Measurements from ENCODE around the gene BSCL2. TPM values are rescaled to one million over a fixed set of nuclear protein-coding genes. Genes with fewer than 3 reads are reported as not detected.
A peak's percentile ranks its signal among the peaks of the same experiment; 100 is the strongest.

BSCL2 gene
- total and polyA plus RNA-seq, 2 of the 13 experiments (the other 11 are each of a cell fraction or from before 2014, with no cell fraction given), result 19.5 to 21.1 TPM

- TF ChIP-seq, protein P1, sequence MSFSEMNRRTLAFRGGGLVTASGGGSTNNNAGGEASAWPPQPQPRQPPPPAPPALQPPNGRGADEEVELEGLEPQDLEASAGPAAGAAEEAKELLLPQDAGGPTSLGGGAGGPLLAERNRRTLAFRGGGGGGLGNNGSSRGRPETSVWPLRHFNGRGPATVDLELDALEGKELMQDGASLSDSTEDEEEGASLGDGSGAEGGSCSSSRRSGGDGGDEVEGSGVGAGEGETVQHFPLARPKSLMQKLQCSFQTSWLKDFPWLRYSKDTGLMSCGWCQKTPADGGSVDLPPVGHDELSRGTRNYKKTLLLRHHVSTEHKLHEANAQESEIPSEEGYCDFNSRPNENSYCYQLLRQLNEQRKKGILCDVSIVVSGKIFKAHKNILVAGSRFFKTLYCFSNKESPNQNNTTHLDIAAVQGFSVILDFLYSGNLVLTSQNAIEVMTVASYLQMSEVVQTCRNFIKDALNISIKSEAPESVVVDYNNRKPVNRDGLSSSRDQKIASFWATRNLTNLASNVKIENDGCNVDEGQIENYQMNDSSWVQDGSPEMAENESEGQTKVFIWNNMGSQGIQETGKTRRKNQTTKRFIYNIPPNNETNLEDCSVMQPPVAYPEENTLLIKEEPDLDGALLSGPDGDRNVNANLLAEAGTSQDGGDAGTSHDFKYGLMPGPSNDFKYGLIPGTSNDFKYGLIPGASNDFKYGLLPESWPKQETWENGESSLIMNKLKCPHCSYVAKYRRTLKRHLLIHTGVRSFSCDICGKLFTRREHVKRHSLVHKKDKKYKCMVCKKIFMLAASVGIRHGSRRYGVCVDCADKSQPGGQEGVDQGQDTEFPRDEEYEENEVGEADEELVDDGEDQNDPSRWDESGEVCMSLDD (CRISPR knock-in tag; IDR thresholded peaks at IDR 0.05; ENCODE audit: borderline replicate concordance), result no peak; the same call in 1 of the 2 replicates
- TF ChIP-seq NFRKB (IDR thresholded peaks at IDR 0.05), result no peak
- TF ChIP-seq SRSF4 (IDR thresholded peaks at IDR 0.05; ENCODE audit: low read depth, low read length, poor library complexity, severe bottlenecking), result no peak
- no peak for TF ChIP-seq ARID2 (CRISPR knock-in tag; IDR thresholded peaks at IDR 0.05; ENCODE audit: borderline replicate concordance)
- TF ChIP-seq, protein P2, sequence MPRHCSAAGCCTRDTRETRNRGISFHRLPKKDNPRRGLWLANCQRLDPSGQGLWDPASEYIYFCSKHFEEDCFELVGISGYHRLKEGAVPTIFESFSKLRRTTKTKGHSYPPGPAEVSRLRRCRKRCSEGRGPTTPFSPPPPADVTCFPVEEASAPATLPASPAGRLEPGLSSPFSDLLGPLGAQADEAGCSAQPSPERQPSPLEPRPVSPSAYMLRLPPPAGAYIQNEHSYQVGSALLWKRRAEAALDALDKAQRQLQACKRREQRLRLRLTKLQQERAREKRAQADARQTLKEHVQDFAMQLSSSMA (CRISPR knock-in tag; IDR thresholded peaks at IDR 0.05), result no peak
- TF ChIP-seq MLX (CRISPR knock-in tag; IDR thresholded peaks at IDR 0.05), result no peak
- TF ChIP-seq ZNF256 (CRISPR knock-in tag; conservative IDR thresholded peaks at IDR 0.05), result no peak
- TF ChIP-seq ZNF670 (CRISPR knock-in tag; IDR thresholded peaks at IDR 0.05; ENCODE audit: borderline replicate concordance), result 0 out of 2 replicates have a peak, but pooled peaks have one; percentile 20
- no peak for TF ChIP-seq FOXM1 (CRISPR knock-in tag; IDR thresholded peaks at IDR 0.05)
- TF ChIP-seq ZNF224 (CRISPR knock-in tag; IDR thresholded peaks at IDR 0.05), result no peak
- no peak for TF ChIP-seq SIN3B (IDR thresholded peaks at IDR 0.05; ENCODE audit: low read length)
- no peak for TF ChIP-seq ZNF660 (CRISPR knock-in tag; IDR thresholded peaks at IDR 0.05; ENCODE audit: borderline replicate concordance, low read depth)
- TF ChIP-seq, protein P3, sequence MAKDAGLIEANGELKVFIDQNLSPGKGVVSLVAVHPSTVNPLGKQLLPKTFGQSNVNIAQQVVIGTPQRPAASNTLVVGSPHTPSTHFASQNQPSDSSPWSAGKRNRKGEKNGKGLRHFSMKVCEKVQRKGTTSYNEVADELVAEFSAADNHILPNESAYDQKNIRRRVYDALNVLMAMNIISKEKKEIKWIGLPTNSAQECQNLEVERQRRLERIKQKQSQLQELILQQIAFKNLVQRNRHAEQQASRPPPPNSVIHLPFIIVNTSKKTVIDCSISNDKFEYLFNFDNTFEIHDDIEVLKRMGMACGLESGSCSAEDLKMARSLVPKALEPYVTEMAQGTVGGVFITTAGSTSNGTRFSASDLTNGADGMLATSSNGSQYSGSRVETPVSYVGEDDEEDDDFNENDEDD (CRISPR knock-in tag; IDR thresholded peaks at IDR 0.05; ENCODE audit: borderline replicate concordance), result no peak
- peak; percentile 7; the same call in 1 of the 2 replicates for TF ChIP-seq KDM3A (CRISPR knock-in tag; IDR thresholded peaks at IDR 0.05; ENCODE audit: low read depth)
- TF ChIP-seq, protein P4, sequence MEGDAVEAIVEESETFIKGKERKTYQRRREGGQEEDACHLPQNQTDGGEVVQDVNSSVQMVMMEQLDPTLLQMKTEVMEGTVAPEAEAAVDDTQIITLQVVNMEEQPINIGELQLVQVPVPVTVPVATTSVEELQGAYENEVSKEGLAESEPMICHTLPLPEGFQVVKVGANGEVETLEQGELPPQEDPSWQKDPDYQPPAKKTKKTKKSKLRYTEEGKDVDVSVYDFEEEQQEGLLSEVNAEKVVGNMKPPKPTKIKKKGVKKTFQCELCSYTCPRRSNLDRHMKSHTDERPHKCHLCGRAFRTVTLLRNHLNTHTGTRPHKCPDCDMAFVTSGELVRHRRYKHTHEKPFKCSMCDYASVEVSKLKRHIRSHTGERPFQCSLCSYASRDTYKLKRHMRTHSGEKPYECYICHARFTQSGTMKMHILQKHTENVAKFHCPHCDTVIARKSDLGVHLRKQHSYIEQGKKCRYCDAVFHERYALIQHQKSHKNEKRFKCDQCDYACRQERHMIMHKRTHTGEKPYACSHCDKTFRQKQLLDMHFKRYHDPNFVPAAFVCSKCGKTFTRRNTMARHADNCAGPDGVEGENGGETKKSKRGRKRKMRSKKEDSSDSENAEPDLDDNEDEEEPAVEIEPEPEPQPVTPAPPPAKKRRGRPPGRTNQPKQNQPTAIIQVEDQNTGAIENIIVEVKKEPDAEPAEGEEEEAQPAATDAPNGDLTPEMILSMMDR (CRISPR knock-in tag; IDR thresholded peaks at IDR 0.05), result no peak
- TF ChIP-seq ISX (CRISPR knock-in tag; conservative IDR thresholded peaks at IDR 0.05), result no peak
- no peak for TF ChIP-seq POGZ (CRISPR knock-in tag; IDR thresholded peaks at IDR 0.05)
- no peak for TF ChIP-seq ZNF776 (CRISPR knock-in tag; IDR thresholded peaks at IDR 0.05)
- no peak for TF ChIP-seq ZFAT (CRISPR knock-in tag; conservative IDR thresholded peaks at IDR 0.05)
- TF ChIP-seq ZSCAN5A (CRISPR knock-in tag; IDR thresholded peaks at IDR 0.05; ENCODE audit: borderline replicate concordance), result no peak
- TF ChIP-seq FOXJ3 (CRISPR knock-in tag; IDR thresholded peaks at IDR 0.05; ENCODE audit: borderline replicate concordance), result no peak
- no peak for TF ChIP-seq ZNF839 (CRISPR knock-in tag; IDR thresholded peaks at IDR 0.05; ENCODE audit: borderline replicate concordance)
Observed at GRCh38 chr11:62664405-62665074, 42.7 kb downstream of the BSCL2 start (continued).

Data from HepG2 (cell line).